GM12878 (cell line): Measurements from ENCODE around the gene PITPNC1. TPM values are rescaled to one million over a fixed set of nuclear protein-coding genes. Genes with fewer than 3 reads are reported as not detected.

Experiments used
- ATAC-seq: fragments of 200-7000 bp; cut with Tn5 transposase; 3 replicates; pipeline ENCODE4 v1.9.1; 2020; ENCODE audit warnings: mild to moderate bottlenecking, moderate library complexity
- BruUV-seq: library from RNA; stranded (reverse); fragments of 400-500 nt; replicated peaks from 2 replicates; lab custom pipeline; 2021; lab: Mats Ljungman, UMichigan
- CTCF ChIA-PET: fragments of 300-600 bp; sonication (Branson Sonifier 250); formaldehyde crosslinking; extraction: SDS; loops from one replicate; lab custom pipeline; 2021; ENCODE audit warnings: inconsistent platforms; lab: Yijun Ruan, JAX
- POLR2A ChIA-PET: fragments of 350-600 bp; formaldehyde crosslinking; extraction: SDS; loops from one replicate; lab custom pipeline; 2021; ENCODE audit warnings: inconsistent platforms; lab: Charles Lee
- RAD21 ChIA-PET: fragments of 300-600 bp; sonication (Branson Sonifier 250); formaldehyde crosslinking; loops from one replicate; lab custom pipeline; 2023; ENCODE audit warnings: antibody characterized with exemption; ENCODE audit not compliant: unreplicated experiment; lab: Charles Lee
- SMC1A ChIA-PET: fragments of 300-600 bp; sonication (Branson Sonifier 250); formaldehyde crosslinking; loops from one replicate; lab custom pipeline; 2023; ENCODE audit not compliant: unreplicated experiment, uncharacterized antibody; lab: Charles Lee
- DNase-seq: peaks from one replicate; pipeline ENCODE4 v3.0.0-alpha.2; 2011; ENCODE audit warnings: low read depth, low spot score
- FAIRE-seq: peaks from 3 replicates; lab custom pipeline; 2011; peaks lifted over from hg19 to GRCh38; lab: Jason Lieb, UNC
- H2AFZ ChIP-seq: 2 replicates; pipeline ENCODE4 v1.6.0; 2011; ENCODE audit warnings: low read depth, low read length, control low read depth; ENCODE audit not compliant: control insufficient read depth
- H3K27ac ChIP-seq: 2 replicates; pipeline ENCODE4 v1.5.1; 2011; ENCODE audit warnings: control low read depth; ENCODE audit not compliant: control insufficient read depth, insufficient read depth
- H3K27me3 ChIP-seq, 2 experiments: replicated peaks in 1 of 2; 2 replicates each; pipeline versions ENCODE4 v1.6.0 to v1.6.1; 2011; ENCODE audit warnings: low read length in 1 of 2; ENCODE audit not compliant: control insufficient read depth in 2 of 2, insufficient read depth in 2 of 2
- H3K36me3 ChIP-seq, 2 experiments: 2 replicates each; pipeline ENCODE4 v1.5.1; 2011; ENCODE audit warnings: low read length in 1 of 2; ENCODE audit not compliant: control insufficient read depth in 2 of 2, insufficient read depth in 2 of 2
- H3K4me1 ChIP-seq: 2 replicates; pipeline ENCODE4 v1.6.1; 2011; ENCODE audit warnings: mild to moderate bottlenecking, low read length, moderate library complexity, mixed read lengths; ENCODE audit not compliant: control insufficient read depth, insufficient read depth
- H3K4me2 ChIP-seq: 2 replicates; pipeline ENCODE4 v1.6.0; 2011; ENCODE audit warnings: control low read depth; ENCODE audit not compliant: control insufficient read depth, insufficient read depth
- H3K4me3 ChIP-seq: fragments of 200-600 bp; sonication (generic); 2 replicates; pipeline ENCODE4 v1.5.1; 2016
- H3K79me2 ChIP-seq: 2 replicates; pipeline ENCODE4 v1.6.0; 2011; ENCODE audit warnings: low read length; ENCODE audit not compliant: control insufficient read depth, insufficient read depth
- H3K9ac ChIP-seq: 2 replicates; pipeline ENCODE4 v1.8.0; 2011; ENCODE audit warnings: low read length, control low read depth, mixed read lengths; ENCODE audit not compliant: control insufficient read depth, insufficient read depth
- H3K9me3 ChIP-seq: replicated peaks from 3 replicates; pipeline ENCODE4 v1.5.1; 2011; ENCODE audit warnings: mild to moderate bottlenecking, low read length; ENCODE audit not compliant: control insufficient read depth, insufficient read depth
- H4K20me1 ChIP-seq: 2 replicates; pipeline ENCODE4 v1.6.0; 2011; ENCODE audit not compliant: control insufficient read depth, insufficient read depth
- WGBS: methylation state at CpG from one replicate; pipeline ENCODE4 v1.1.6; 2016; ENCODE audit warnings: low lambda C conversion rate; ENCODE audit not compliant: insufficient replicate concordance, insufficient coverage; ENCODE audit errors: missing lambda C conversion rate; 5-methylcytosine and 5-hydroxymethylcytosine counted together
- in situ Hi-C: fragments of 300-500 bp; cut with MboI; formaldehyde crosslinking; loops from 9 replicates; pipeline ENCODE4 v1.14.3; 2018; ENCODE audit warnings: mixed read lengths
- intact Hi-C: fragments of 100-400 bp; cut with micrococcal nuclease; formaldehyde crosslinking; loops from one replicate; pipeline ENCODE4 v1.14.2; 2022; ENCODE audit not compliant: unreplicated experiment
- polyA plus RNA-seq, 11 experiments: library from polyadenylated mRNA; depleted of rRNA in 4 of 11; unstranded in 6 of 11; stranded (reverse) in 5 of 11; fragments of >200 nt; fragmentation: Nextera tagmentation in 4 of 11; fragmentation: Illumina TruSeq in 1 of 11; extraction: Ambion mirVana in 4 of 11; extraction: Trizol in 1 of 11; gene quantifications; 1 replicate in 1 of 11; 2 replicates in 10 of 11; pipeline versions ENCODE4 v1.2.1 to v1.2.3, GENCODE V29; 2011 to 2016; ENCODE audit warnings: inconsistent platforms in 2 of 11, missing spikeins in 2 of 11, low read depth in 1 of 11
- total RNA-seq, 4 experiments: library from RNA; depleted of rRNA in 3 of 4; stranded (reverse); fragments of >200 nt in 3 of 4; fragmentation: Illumina TruSeq in 1 of 4; extraction: Trizol in 1 of 4; gene quantifications; 2 replicates each; pipeline versions ENCODE4 v1.2.1 to v1.2.3, GENCODE V29; 2013 to 2021
- TF ChIP-seq, protein P1 (sequence below): fragments of 450-650 bp; IDR thresholded peaks from 2 replicates; pipeline ENCODE4 v1.6.1; 2016; ENCODE audit warnings: mild to moderate bottlenecking, moderate library complexity, borderline replicate concordance
- TF ChIP-seq, protein P2 (sequence below): fragments of 450-650 bp; IDR thresholded peaks from 2 replicates; pipeline ENCODE4 v1.6.1; 2018; ENCODE audit warnings: mild to moderate bottlenecking, low read depth, moderate library complexity; ENCODE audit not compliant: partially characterized antibody

Gene PITPNC1
- total and polyA plus RNA-seq, 10 of the 15 experiments (the other 5 are each of a cell fraction or from before 2014, with no cell fraction given): 12.2 to 62.4 (median 47.3) TPM

DNA sequence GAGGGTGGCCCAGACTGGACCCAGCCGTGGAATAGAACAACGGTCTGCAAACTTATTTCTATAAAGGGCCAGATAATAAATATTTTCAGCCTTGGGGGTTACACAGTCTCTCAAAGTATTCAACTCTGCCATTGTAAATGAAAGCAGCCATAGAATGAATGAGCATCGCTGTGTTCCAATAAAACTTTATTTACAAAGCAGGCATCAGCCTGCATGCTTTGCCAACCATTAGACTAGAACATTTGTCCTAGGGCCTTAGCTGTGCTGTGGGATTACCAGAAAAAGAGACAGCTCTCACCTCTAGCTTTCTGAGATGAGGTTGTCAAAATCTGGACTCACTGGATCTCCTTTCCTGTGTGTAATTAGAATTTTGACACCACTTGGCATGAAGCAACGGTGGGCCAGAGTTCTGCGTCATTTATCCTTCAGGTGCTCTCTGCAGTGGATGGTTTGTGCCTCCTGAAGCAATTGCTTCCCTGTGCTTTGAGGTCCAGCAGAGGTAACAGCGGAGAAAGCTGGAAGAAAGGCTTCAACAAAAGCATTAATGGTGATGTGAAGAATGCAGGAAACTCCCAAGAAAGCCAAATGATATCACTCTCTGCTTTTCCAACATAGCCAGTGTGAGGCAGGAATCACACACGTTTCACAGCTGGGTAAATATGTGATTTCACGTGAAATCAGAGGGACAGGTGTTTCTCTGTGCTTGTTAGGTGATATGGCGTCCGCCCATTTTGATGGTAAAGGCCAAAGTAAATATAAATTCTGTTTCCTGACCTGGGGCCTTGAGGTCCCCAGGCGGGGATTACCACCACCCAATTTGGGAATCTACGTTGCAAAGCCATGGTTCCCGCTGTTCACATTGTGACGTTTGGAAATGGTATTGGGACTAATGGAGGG, 148.4 kb downstream of the PITPNC1 start:
- BruUV-seq: no TSS peak
- DNase-seq: no peak
- H3K9me3 ChIP-seq: no peaks in the 10 kb centered on the region
- 61% methylated on average over 14 of the region's 14 CpGs for WGBS
- no peak overlapping the region for H3K9ac ChIP-seq
- no peaks in the 10 kb centered on the region; the same call in none of the 2 replicates for H3K79me2 ChIP-seq
- POLR2A ChIA-PET: interaction anchor here (0.5 to 0.7 kb wide), 2 partner anchors 133 to 328 kb away, joined by 3 read pairs; no protein-coding TSS in a partner anchor
- intact Hi-C loops (no loop called here), in situ Hi-C loops (no loop called here)
- SMC1A ChIA-PET: interaction anchor here (1.0 to 2.3 kb wide), 3 partner anchors 9 to 19 kb away, joined by 3 to 8 read pairs (median 4); no protein-coding TSS in a partner anchor
- no peak overlapping the region for H3K27ac ChIP-seq
- H2AFZ ChIP-seq: no peak overlapping the region
- CTCF ChIA-PET: interaction anchor here (0.6 kb wide), 1 partner anchor 105 kb away, joined by 5 read pairs; no protein-coding TSS in a partner anchor
- H3K4me3 ChIP-seq: no peak overlapping the region
- H3K4me2 ChIP-seq: no peak overlapping the region
- no peaks in the 10 kb centered on the region; a peak in 1 of 4 replicates for H3K36me3 ChIP-seq
- peaks cover 5% of the 10 kb centered on the region for H3K4me1 ChIP-seq
- FAIRE-seq: no peak
- no peaks in the 10 kb centered on the region for H3K27me3 ChIP-seq
- ATAC-seq: no peak
- H4K20me1 ChIP-seq: no peaks in the 10 kb centered on the region
- RAD21 ChIA-PET: no interaction called here
- TF ChIP-seq, protein P1, sequence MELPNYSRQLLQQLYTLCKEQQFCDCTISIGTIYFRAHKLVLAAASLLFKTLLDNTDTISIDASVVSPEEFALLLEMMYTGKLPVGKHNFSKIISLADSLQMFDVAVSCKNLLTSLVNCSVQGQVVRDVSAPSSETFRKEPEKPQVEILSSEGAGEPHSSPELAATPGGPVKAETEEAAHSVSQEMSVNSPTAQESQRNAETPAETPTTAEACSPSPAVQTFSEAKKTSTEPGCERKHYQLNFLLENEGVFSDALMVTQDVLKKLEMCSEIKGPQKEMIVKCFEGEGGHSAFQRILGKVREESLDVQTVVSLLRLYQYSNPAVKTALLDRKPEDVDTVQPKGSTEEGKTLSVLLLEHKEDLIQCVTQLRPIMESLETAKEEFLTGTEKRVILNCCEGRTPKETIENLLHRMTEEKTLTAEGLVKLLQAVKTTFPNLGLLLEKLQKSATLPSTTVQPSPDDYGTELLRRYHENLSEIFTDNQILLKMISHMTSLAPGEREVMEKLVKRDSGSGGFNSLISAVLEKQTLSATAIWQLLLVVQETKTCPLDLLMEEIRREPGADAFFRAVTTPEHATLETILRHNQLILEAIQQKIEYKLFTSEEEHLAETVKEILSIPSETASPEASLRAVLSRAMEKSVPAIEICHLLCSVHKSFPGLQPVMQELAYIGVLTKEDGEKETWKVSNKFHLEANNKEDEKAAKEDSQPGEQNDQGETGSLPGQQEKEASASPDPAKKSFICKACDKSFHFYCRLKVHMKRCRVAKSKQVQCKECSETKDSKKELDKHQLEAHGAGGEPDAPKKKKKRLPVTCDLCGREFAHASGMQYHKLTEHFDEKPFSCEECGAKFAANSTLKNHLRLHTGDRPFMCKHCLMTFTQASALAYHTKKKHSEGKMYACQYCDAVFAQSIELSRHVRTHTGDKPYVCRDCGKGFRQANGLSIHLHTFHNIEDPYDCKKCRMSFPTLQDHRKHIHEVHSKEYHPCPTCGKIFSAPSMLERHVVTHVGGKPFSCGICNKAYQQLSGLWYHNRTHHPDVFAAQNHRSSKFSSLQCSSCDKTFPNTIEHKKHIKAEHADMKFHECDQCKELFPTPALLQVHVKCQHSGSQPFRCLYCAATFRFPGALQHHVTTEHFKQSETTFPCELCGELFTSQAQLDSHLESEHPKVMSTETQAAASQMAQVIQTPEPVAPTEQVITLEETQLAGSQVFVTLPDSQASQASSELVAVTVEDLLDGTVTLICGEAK: peak; percentile 77
- TF ChIP-seq, protein P2, sequence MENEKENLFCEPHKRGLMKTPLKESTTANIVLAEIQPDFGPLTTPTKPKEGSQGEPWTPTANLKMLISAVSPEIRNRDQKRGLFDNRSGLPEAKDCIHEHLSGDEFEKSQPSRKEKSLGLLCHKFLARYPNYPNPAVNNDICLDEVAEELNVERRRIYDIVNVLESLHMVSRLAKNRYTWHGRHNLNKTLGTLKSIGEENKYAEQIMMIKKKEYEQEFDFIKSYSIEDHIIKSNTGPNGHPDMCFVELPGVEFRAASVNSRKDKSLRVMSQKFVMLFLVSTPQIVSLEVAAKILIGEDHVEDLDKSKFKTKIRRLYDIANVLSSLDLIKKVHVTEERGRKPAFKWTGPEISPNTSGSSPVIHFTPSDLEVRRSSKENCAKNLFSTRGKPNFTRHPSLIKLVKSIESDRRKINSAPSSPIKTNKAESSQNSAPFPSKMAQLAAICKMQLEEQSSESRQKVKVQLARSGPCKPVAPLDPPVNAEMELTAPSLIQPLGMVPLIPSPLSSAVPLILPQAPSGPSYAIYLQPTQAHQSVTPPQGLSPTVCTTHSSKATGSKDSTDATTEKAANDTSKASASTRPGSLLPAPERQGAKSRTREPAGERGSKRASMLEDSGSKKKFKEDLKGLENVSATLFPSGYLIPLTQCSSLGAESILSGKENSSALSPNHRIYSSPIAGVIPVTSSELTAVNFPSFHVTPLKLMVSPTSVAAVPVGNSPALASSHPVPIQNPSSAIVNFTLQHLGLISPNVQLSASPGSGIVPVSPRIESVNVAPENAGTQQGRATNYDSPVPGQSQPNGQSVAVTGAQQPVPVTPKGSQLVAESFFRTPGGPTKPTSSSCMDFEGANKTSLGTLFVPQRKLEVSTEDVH: no peak
